C4-2B (cell line): Measurements from ENCODE around the gene INAVA.

ENCODE experiments used
- ZFX ChIP-seq: fragments of 450-650 bp; IDR thresholded peaks from 2 replicates; pipeline ENCODE4 v1.6.1; 2017
- TF ChIP-seq, protein P1 (sequence below): fragments of 450-650 bp; conservative IDR thresholded peaks from 2 replicates; pipeline ENCODE4 v1.5.1; 2017; ENCODE audit warnings: mild to moderate bottlenecking

DNA sequence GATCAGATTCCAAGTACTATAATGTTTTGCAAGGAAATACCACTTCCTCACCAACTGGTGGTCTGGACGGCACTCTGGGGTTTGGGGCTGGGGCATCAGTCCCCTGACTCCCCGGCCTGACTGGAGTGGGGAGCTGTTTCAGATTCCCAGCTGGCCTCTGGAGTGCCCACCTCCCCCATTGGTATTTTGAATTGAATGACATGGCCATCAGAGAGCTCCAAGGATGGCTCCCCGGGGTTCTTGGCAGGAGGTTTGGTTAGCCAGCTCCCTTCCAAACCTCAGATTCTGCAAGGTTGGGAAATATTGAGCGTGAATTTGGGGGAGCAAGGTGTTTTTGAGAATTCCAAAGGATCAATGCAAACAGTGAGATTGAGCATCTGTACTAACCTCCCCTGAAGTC, 2.2 kb upstream of the INAVA start:
- TF ChIP-seq, protein P1, sequence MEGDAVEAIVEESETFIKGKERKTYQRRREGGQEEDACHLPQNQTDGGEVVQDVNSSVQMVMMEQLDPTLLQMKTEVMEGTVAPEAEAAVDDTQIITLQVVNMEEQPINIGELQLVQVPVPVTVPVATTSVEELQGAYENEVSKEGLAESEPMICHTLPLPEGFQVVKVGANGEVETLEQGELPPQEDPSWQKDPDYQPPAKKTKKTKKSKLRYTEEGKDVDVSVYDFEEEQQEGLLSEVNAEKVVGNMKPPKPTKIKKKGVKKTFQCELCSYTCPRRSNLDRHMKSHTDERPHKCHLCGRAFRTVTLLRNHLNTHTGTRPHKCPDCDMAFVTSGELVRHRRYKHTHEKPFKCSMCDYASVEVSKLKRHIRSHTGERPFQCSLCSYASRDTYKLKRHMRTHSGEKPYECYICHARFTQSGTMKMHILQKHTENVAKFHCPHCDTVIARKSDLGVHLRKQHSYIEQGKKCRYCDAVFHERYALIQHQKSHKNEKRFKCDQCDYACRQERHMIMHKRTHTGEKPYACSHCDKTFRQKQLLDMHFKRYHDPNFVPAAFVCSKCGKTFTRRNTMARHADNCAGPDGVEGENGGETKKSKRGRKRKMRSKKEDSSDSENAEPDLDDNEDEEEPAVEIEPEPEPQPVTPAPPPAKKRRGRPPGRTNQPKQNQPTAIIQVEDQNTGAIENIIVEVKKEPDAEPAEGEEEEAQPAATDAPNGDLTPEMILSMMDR = no peak
- no peak for TF ChIP-seq ZFX
